ENCODE measurements around the gene LDB3. TPM values are rescaled to one million over a fixed set of nuclear protein-coding genes. Genes with fewer than 3 reads are reported as not detected.

The LDB3 gene
- polyA plus RNA-seq, 4 donors = 0.92 to 1.5 (median 1.0) TPM

DNA sequence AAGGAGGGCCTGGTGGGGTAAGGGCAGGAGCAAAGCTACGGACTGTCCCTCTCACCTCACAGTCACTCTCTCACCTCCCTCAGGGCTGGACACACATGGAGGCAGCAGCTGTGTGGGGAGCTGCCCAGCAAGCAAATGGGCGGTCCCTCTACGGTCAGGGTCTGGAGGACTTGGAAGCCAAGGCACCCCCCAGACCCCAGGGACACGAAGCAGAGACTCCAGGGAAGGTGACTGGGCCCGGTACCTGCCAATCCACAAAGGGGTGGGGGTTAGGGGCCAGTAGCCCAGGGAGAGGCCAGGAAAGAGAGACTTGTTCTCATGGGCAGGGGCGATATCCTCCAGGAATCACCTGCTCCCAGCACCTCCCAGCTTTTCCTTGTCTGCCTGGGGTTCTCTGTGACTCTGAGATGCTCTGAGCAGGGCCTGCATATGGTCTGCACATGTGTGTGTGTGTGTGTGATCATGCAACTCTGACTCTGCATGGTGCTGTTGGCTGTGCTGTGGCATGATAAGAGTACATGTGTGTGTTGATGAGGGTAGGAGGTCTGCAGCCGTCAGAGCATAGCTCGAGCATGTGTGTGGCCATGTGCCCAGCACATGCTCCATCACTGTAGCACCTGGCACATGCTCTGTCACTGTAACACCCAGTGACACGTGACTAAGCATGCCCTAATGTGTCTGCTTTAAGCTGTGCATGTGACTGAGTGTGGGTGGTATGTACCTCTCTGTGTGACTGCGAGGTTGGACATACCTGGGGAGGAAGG is 4.6 kb upstream of the LDB3 start:
- no peak for DNase-seq (ENCODE audit: low read depth in 4 of 4, low spot score in 2 of 4)

DNA sequence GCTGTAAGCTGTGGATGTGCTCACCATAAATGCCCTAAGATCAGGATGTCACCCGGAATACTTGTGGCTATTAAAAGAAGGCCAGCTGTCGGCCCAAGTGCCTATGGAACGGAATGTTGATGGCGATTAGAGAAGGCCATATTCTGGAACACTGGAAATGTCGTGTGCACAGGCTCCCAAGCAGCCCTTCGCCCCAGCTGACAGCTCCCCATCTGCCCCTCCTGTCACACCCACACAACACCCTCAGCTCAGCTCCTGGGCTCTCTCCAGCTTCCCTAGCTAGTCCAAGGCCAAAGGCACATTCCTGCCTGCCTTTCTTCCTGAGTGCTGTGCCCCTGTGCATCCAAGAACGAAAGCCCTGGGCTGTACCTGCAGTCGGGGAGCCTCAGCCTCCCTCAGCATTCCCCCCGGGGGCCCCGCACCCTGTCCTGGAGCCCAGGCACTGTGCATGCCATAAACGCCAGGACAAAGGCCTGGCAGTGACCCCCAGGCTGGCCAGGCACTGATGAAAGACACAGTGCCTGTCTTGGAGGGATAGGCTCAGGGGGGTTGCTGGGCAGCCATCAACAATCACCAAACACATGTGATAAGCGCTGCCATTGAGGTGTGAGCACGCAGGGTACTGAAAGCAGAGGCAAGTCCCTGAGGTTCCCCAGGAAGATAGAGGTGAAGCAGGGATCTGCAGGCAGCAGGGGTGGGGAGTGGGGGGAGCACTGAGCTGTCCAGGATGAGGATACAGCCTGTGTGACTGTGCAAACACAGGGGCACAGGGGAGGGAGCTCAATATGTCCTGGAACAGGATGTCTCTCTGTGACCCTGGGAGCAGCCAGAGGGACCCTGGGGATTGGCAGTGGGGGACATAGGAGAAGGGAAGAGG is 3.7 kb upstream of the LDB3 start:
- no peak for DNase-seq (ENCODE audit: low read depth in 4 of 4, low spot score in 2 of 4)

DNA sequence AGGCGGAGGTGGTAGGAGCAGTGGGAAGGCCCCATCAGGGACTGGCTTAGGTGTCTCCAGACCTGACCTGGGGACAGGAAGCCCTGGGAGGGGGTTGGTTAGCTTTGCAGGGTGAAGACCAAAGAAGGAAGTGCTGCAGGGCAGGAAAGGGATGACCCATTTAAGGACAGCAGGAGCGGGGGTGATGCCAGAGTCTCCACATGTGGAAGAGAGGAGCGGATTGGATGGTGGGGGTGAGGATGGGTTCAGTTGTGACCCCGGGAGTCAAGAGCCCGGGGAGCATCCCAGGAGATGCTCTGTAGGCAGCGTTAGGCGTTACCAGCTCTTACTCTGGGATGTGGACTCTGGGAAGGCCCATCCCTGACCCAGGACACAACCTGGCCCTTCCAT is 3.1 kb upstream of the LDB3 start:
- DNase-seq (ENCODE audit: low read depth in 4 of 4, low spot score in 2 of 4) = no peak

DNA sequence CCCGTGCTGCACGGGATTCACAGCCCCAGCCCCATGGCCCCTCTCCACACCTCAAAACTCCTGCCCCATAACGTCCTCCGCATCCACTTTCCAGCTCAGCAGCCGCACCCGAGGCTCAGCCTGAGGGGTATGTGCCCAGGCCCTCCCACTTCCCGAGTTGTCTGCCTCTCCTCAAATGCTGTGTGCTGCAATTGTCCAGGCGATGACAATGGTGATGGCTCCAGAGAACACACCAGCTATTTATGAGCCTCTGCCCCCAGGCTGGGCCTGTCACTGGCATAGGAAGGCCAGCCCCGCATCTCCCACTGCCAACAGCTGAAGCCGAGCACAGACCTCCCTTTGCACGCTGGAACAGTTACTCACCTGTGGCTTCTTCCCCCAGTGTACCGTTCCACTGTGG is 2.4 kb upstream of the LDB3 start:
- no peak for DNase-seq (ENCODE audit: low read depth in 4 of 4, low spot score in 2 of 4)

DNA sequence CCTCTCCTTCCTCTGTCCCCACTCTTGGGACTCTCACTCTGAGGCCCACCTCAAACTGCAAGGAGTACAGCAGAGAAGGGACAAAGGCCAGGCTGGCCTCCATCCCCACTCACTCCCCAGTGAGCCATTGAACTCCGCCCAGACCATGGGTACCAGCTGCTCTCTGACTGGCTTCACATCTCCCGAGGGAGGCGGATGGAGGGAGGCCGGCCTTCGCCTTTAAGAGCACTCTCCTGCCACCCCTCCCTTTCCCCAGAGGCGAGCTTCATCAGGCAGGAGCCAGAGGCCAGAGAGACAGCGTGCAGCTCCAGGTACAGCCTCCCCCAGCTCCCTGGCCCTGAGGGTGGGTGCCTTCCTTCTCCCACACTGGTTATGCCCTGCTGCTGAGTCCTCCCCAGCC is 1.8 kb upstream of the LDB3 start:
- DNase-seq (ENCODE audit: low read depth in 4 of 4, low spot score in 2 of 4) = no peak

DNA sequence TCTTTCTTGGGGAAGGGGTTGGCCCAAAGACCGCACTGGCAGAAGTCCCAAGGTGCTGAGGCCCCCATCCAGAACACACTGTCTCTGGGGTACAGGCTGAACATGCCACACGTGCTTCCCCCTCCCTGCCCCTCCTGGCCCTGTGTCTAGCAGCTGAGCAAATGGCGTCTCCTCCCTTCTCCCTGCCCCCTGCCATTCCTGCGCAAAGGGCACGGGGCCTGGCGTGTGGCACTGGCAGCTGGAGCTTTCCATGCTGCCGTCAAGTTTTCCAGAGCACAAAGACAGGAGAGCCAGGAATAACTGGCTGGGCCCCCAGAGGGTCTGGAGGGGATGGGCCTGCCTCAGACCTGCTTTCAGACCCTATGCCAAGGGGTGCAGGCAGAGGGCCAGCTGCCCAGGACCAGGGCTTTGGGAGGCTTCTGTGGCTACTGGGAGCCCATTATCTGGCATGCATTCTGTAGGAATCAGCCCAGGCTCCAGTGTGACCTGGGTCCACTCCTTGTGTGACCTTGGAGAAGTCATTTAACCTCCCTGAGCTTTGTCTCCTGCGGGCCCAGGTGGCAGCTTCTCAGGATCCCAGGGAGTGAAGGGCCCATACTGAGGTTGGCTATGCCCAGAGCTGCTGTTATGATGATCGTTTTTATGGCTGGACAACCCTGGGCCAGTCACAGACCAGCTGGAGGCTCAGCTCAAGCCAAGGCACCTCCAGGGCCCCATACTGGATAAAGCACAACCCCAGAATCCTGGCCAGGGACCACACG is 710 bp upstream of the LDB3 start:
- DNase-seq (ENCODE audit: low read depth in 4 of 4, low spot score in 2 of 4) = no peak

DNA sequence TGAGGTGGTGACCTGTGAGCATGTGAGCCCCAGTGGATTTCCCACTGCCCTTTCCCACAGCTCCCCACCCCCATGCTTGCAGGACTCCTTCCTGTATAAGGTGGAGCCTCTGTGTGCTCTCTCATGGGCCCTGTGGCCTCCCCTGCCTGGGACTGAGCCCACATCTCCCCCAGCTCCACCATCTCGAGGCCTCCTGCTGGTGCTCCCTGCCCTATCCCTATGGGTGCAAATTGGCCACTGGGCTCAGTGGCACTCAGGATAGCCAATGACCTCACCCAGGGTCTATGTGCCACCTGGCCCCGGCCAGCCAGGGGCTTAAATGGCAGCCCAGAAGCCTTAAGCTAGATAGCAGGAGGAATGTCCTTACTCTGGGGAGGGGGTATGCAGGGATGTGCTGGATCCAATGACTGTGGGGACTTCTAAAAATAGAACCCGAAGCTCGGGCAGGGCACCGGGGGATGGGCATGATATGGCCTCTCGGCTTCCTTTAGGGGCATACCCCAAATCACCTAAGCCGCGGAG is 2.0 kb downstream of the LDB3 start:
- DNase-seq (ENCODE audit: low read depth in 4 of 4, low spot score in 2 of 4) = no peak

DNA sequence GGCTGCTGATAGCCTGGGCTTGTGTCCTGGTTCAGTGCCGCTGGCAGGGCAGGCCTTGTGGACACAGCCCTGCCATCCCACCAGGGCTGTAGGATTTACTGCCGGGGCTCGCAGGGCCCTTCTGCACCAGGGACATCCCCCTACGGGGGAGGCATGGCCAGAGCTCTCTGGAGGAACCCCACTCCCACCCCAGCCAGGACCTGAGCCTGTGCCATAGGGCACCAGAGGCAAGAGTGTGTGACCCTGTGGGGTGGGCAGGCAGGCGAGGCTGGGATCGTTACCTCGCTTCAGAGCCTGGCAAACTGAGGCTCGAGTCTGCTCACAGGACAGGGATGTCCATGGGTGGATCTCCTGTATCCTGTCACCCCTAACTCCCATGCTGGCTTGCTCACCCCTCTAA is 2.6 kb downstream of the LDB3 start:
- no peak for DNase-seq (ENCODE audit: low read depth in 4 of 4, low spot score in 2 of 4)

DNA sequence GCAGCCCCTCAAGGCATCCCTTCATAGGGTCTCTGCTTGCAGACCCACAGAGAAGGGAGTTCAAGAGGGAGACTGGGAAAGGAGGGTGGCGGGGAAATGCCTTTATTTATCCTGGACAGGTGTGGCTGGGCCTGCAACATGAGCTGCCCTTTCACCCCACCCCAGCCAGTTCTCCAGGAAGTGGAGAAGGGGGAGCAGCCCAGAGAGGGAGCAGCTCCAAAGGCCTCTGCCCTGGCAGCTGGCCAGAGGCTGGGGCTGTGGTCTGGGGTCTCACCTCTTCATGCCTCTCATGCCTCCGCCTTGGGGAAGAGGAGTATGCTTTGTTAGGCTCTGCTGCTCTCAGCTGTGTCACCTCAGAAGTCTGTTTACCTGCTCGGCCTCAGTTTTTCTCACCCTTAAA is 3.1 kb downstream of the LDB3 start:
- no peak for DNase-seq (ENCODE audit: low read depth in 4 of 4, low spot score in 2 of 4)

DNA sequence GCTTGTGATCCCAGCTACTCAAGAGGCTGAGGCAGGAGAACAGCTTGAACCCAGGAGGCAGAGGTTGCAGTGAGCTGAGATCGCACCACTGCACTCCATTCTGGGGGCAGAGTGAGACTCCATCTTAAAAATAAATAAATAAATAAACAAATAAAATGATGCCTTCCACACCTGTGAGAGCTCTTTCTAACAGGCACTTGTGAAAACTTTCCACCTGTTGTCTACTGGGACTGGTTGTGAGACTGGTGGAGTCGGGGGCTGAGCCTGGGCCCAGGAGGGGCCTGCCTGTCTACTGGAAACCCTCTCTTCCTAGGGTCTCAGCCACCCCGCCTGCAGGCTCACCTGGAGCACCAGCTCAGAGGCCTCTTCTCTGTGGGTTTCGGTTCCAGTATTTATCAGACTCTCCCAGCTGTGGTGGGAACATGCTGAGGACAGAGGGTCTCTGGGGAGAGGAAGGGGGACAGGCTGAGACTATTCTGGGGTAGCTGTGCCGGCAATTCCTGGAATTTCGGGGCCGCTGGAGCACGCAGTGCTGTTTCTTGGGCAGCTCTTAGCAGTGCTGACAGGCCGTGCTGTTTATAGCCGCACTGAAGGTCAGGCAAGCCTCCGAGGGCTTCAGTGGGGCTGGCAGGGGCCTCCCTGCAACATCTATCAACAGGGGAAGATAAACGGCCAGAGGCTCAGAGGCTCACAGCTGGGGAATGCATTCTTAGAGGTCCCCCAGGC is 3.8 kb downstream of the LDB3 start:
- no peak for DNase-seq (ENCODE audit: low read depth in 4 of 4, low spot score in 2 of 4)

DNA sequence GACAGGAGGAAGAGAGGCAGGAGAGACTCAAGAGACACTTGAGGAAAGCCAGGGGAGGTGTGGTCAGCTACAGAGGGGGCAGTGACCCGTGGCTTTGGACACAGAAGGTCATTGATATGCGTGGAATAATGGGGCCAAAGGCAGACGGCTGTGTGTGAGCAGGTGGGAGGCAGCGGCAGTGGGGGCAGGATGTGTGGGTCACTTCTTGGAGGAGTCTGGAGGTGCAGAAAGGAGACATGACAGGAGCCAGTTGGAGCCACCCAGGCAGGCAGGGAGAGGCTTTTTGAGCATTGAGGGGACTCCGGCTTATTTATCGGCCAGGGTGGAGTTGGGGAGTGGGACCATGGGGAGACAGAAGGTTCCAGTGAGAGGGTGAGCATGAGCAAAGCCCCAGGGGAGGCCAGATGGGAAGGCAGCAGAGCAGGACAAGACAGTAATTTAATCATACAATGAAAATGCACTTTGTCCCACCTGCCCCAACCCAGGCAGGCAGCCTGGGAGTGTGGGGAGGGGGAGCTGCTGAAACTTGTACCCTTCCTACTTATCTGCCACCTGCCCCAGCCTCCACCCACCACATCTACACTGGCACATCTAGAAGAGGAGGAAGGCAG is 5.0 kb downstream of the LDB3 start:
- no peak for DNase-seq (ENCODE audit: low read depth in 4 of 4, low spot score in 2 of 4)

DNA sequence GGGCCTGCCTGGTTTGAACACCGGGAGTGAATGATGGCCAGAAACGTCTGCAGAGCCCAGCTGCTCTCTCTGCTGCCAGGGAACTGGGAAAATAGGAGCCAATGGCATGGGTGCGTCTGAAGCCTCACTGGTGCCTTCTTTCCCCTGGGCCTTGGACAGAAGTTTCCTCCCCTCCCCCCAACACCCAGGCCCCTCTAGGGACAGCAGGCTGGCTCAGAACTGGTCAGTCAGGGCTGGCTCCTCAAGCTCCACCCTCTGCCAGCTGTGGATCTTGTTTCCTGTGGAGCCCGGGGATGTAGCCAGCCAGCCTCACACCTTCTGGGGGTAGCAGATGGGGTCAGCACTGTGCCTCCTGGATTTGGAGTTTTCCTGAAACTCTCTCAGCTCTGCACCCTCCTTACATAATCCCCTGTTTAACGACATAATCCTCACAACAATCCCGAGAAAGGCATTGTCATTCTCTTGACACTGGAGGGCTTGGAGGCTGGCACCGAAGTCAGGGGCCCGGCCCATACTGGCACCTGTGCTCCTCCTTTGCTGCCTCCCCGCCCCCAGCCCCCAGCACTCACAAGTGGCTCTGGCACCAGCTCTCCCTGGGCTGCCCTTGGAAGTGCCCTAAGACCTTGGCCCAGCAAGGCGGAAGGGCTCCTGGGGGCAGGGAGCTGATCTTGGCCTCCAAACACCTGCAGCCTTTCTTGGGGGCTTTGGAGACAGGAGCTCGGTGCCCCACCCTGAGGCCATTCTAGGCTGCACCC is 5.7 kb downstream of the LDB3 start:
- no peak for DNase-seq (ENCODE audit: low read depth in 4 of 4, low spot score in 2 of 4)

DNA sequence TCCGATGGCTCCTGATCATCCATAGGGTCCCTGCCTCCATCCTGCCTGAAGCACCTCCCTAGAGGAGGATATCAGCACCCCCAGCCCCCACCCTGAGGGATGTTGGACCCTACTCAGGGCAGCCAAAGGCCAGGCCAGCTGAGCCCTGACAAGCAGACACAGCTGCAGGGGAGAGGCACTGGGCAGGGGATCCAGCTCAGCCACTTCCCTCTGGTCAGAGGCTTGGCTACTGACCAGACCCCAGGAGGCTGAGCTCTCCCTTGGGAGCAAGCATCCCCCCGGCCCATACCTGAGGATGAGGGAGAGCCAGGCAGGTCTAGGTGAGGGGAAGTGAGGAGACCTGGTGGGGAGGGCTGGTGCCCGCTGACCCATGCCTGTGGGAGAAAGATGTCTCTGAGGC is 6.6 kb downstream of the LDB3 start:
- DNase-seq (ENCODE audit: low read depth in 4 of 4, low spot score in 2 of 4) = no peak

DNA sequence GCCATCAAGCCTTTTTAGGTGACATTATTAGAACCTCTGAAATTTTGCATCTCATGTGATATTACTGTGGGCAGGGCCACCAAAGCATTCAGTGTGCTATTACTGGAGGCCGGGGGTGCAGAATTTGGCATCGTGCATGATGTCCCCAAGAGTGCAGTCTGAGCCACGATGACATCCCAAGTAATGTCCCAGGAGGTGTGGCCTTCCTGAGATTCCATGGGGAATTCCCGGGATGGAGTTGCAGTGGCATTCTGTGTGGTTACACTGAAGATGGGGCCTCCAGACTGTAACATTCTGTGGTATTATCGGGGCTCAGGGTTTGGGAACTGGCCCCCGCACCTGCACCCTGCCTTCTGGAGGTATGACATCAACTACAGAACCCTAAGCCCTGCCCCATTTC is 9.1 kb downstream of the LDB3 start:
- no peak for DNase-seq (ENCODE audit: low read depth in 4 of 4, low spot score in 2 of 4)

DNA sequence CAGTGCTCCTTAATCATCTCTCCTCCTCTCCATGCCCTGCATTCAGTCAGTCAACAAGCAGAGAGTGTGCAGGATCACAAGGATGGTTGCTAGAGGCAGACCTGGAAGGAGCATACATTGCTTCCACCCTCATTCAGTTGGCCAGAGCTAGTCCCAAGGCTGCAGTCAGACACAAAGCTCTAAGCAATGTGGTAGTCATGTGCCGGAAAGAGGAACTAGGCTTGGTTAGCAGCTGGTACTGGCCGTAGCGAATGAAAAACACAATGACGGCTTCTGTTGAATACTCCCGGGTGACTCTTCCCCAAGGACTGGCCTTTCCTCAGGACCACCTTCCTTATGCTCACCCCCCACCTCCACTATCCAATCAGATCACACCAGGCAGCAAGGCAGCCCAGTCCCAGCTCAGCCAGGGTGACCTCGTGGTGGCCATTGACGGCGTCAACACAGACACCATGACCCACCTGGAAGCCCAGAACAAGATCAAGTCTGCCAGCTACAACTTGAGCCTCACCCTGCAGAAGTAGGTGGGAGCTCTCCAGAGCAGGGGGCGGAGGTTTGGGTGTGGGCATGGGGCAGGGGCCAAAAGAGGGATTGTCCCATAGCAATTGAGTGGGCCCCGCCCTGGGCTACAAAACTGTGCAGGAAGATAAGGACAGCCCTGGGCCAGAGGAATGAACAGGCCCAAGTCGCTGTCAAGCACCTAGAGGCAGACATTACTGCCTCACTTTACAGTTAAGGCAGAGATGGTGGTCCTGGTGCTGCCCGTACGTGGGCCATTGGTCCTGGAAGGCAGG is 10.9 kb downstream of the LDB3 start:
- no peak for DNase-seq (ENCODE audit: low read depth in 4 of 4, low spot score in 2 of 4)

DNA sequence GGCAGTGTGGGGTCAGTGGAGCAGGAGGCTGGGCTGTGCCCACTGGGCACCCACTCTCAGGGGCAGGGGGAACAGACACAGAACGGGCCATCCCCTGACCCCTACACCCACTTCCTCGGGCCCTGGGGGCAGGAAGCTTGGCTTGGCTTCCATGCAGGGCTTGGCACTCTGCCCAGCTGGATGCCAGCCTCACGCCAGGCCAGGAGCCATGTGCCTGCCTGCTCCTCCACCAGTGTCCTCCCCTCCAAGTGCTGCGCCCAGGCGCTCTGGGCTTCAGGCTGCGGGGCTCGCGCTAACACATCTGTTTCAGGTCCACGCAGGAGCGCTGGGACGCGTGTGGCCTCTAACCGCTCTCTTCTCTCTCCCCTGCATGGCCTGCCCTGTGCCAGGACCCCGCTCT is 12.7 kb downstream of the LDB3 start:
- DNase-seq (ENCODE audit: low read depth in 4 of 4, low spot score in 2 of 4) = no peak

DNA sequence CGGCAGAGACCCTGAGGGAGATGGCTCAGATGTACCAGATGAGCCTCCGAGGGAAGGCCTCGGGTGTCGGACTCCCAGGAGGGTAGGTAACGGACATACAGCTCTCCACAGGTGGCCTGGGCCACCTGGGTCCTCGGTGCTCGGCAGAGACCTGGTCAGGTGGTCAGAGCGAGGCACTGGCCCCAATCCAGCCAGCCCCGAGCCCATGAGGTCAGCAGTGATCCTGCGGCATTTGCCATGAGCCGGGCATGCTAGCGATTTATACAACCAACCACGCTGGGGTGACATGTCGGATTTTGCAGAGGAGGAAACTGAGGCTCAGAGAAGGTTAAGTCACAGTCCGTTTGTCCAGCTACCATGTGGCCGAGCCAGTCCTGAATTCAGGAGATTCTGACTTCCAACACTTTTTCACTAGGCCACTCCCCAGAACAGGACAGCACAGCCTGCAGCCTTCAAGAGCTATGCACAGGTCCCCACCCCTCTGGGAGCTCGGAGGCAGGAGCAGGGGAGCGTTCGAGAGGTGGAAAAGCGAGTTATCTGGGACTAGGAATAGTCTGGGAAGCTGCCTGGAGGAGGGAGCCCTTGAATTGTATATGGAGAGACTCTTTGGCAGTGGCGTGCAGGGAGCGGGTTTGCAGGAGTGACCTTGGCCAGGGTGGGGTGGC is 13.5 kb downstream of the LDB3 start:
- DNase-seq (ENCODE audit: low read depth in 4 of 4, low spot score in 2 of 4) = no peak

DNA sequence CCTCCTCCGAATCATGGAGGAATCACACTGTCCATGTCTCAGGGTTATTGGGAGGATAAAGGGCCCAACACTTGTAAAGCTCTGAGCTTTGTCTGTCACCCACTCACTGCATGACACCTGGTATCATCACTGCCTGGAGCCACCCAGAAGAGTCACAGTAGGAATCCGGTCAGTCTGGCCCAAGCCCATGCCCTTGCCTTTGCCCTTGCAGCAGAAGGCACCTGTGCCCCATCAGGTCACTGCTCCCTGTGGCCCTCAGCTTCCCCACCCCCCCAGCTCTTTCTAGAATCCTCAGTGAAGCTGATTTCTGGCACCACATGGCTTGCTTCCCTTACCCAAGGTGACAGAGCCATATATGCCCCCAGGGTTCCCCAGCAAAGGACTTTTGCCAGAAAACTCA is 14.4 kb downstream of the LDB3 start:
- DNase-seq (ENCODE audit: low read depth in 4 of 4, low spot score in 2 of 4) = no peak
